HCT116 (cell line): ENCODE measurements around the gene SLC8A1. TPM values are rescaled to one million over a fixed set of nuclear protein-coding genes. Genes with fewer than 3 reads are reported as not detected.

Experiments
- ATAC-seq: fragments of 200-7000 bp; cut with Tn5 transposase; 2 replicates; pipeline ENCODE4 v1.9.1; 2020; ENCODE audit warnings: mild to moderate bottlenecking, moderate library complexity
- BruUV-seq: library from RNA; stranded (reverse); fragments of 400-500 nt; replicated peaks from 2 replicates; lab custom pipeline; 2021; lab: Mats Ljungman, UMichigan
- CTCF ChIA-PET: fragments of 300-600 bp; sonication (Branson Sonifier 250); formaldehyde crosslinking; loops from one replicate; lab custom pipeline; 2021; ENCODE audit warnings: antibody characterized with exemption; lab: Charles Lee
- POLR2A ChIA-PET: fragments of 300-600, 350-600 bp; sonication (Branson Sonifier 250); formaldehyde crosslinking; loops from one replicate; lab custom pipeline; 2021; ENCODE audit warnings: antibody characterized with exemption; lab: Charles Lee
- RAD21 ChIA-PET, 2 experiments: fragments of 300-600 bp; sonication (Branson Sonifier 250); formaldehyde crosslinking; loops; one replicate each; lab custom pipeline; 2023; ENCODE audit warnings: low total read pairs in 2 of 2; ENCODE audit not compliant: uncharacterized antibody in 2 of 2, unreplicated experiment in 2 of 2, low non-redundant PET in 1 of 2; lab: Charles Lee
- DNase-seq: peaks from one replicate; pipeline ENCODE4 v3.0.0-alpha.2; 2010; ENCODE audit warnings: low read depth, low spot score
- H2AFZ ChIP-seq: fragments of 200-600 bp; shearing (Covaris generic), sonication (generic); 2 replicates; pipeline ENCODE4 v1.6.1; 2017; ENCODE audit warnings: low read depth, mixed run types, mixed read lengths, antibody characterized with exemption, low read length; ENCODE audit not compliant: poor library complexity, severe bottlenecking
- H3K27ac ChIP-seq: 2 replicates; pipeline ENCODE4 v1.5.1; 2012; ENCODE audit warnings: low read depth, low read length
- H3K27me3 ChIP-seq: fragments of 200-600 bp; sonication (generic); 2 replicates; pipeline ENCODE4 v1.6.1; 2016; ENCODE audit warnings: mixed run types, low read length, mixed read lengths; ENCODE audit not compliant: insufficient read depth
- H3K36me3 ChIP-seq, 2 experiments: fragments of 200-500 bp in 1 of 2; fragments of 200-600 bp in 1 of 2; sonication (Bioruptor generic) in 1 of 2; sonication (generic) in 1 of 2; 2 replicates each; pipeline versions ENCODE4 v1.5.1 to v1.6.1; 2014 to 2016; ENCODE audit warnings: low read length in 2 of 2, inconsistent platforms in 1 of 2, mixed read lengths in 1 of 2, mixed run types in 1 of 2; ENCODE audit not compliant: insufficient read depth in 2 of 2, control insufficient read depth in 1 of 2
- H3K4me1 ChIP-seq, 2 experiments: fragments of 200-600 bp in 1 of 2; sonication (generic) in 1 of 2; 2 replicates each; pipeline versions ENCODE4 v1.5.1 to v1.6.1; 2012 to 2017; ENCODE audit warnings: low read length in 2 of 2, inconsistent platforms in 1 of 2, mild to moderate bottlenecking in 1 of 2, mixed read lengths in 1 of 2, mixed run types in 1 of 2, moderate library complexity in 1 of 2; ENCODE audit not compliant: insufficient read depth in 2 of 2, control insufficient read depth in 1 of 2
- H3K4me2 ChIP-seq: fragments of 200-600 bp; sonication (generic); 2 replicates; pipeline ENCODE4 v1.6.1; 2017; ENCODE audit warnings: mixed run types, low read length, mixed read lengths
- H3K4me3 ChIP-seq, 2 experiments: fragments of 200-600 bp in 1 of 2; sonication (generic) in 1 of 2; replicated peaks in 1 of 2; 2 replicates each; pipeline ENCODE4 v1.5.1; 2011 to 2016; ENCODE audit warnings: low read length in 2 of 2, control low read depth in 1 of 2, low read depth in 1 of 2, mild to moderate bottlenecking in 1 of 2, mixed read lengths in 1 of 2, mixed run types in 1 of 2
- H3K79me2 ChIP-seq: fragments of 200-600 bp; sonication (generic); 2 replicates; pipeline ENCODE4 v1.6.1; 2017; ENCODE audit warnings: mild to moderate bottlenecking, mixed run types, low read length, moderate library complexity, mixed read lengths; ENCODE audit not compliant: insufficient read depth
- H3K9ac ChIP-seq: fragments of 200-600 bp; sonication (generic); 2 replicates; pipeline ENCODE4 v1.6.1; 2016; ENCODE audit warnings: low read length, mixed read lengths
- H3K9me2 ChIP-seq: fragments of 200-600 bp; sonication (generic), shearing (Covaris generic); 2 replicates; pipeline ENCODE4 v1.6.1; 2017; ENCODE audit warnings: mixed run types, mild to moderate bottlenecking, moderate library complexity; ENCODE audit not compliant: insufficient read depth
- H3K9me3 ChIP-seq, 2 experiments: fragments of 200-500 bp in 1 of 2; fragments of 200-600 bp in 1 of 2; sonication (Bioruptor generic) in 1 of 2; sonication (generic) in 1 of 2; 2 replicates each; pipeline ENCODE4 v1.6.1; 2014 to 2017; ENCODE audit warnings: low read length in 2 of 2, mixed read lengths in 2 of 2, inconsistent platforms in 1 of 2, low read depth in 1 of 2, mild to moderate bottlenecking in 1 of 2, mixed run types in 1 of 2, moderate library complexity in 1 of 2; ENCODE audit not compliant: control insufficient read depth in 1 of 2, insufficient read depth in 1 of 2
- H4K20me1 ChIP-seq: fragments of 200-600 bp; sonication (generic), shearing (Covaris generic); 2 replicates; pipeline ENCODE4 v1.6.1; 2017; ENCODE audit warnings: mixed run types, mild to moderate bottlenecking, moderate library complexity; ENCODE audit not compliant: insufficient read depth
- CBX3 ChIP-seq: IDR thresholded peaks from 2 replicates; pipeline ENCODE4 v1.6.1; 2012; ENCODE audit warnings: low read depth
- EZH2 ChIP-seq: fragments of 200-600 bp; sonication (generic); IDR thresholded peaks from 2 replicates; pipeline ENCODE4 v1.6.1; 2017; ENCODE audit warnings: antibody characterized with exemption, mixed run types
- JUND ChIP-seq: IDR thresholded peaks from 2 replicates; pipeline ENCODE4 v1.6.1; 2012
- SIN3A ChIP-seq: IDR thresholded peaks from 2 replicates; pipeline ENCODE4 v1.6.1; 2012; ENCODE audit warnings: low read depth
- TCF7L2 ChIP-seq: IDR thresholded peaks from 2 replicates; pipeline ENCODE4 v1.7.0; 2011; ENCODE audit warnings: borderline replicate concordance, inconsistent platforms; ENCODE audit not compliant: insufficient read depth, insufficient read length; ENCODE audit errors: extremely low read depth
- YY1 ChIP-seq: IDR thresholded peaks from 2 replicates; pipeline ENCODE4 v1.6.1; 2011; ENCODE audit warnings: low read length, low read depth, moderate library complexity, mild to moderate bottlenecking; ENCODE audit not compliant: insufficient replicate concordance; ENCODE audit errors: extremely low read depth
- ZBTB33 ChIP-seq: IDR thresholded peaks from 2 replicates; pipeline ENCODE4 v1.6.1; 2011; ENCODE audit warnings: mild to moderate bottlenecking, low read length, moderate library complexity; ENCODE audit not compliant: insufficient replicate concordance; ENCODE audit errors: extremely low read depth
- ZNF274 ChIP-seq: fragments of 200-500 bp; sonication (Bioruptor generic); IDR thresholded peaks from 2 replicates; pipeline ENCODE4 v1.6.1; 2014; ENCODE audit warnings: mild to moderate bottlenecking, low read depth, low read length, inconsistent platforms
- intact Hi-C: fragments of 100-400 bp; cut with micrococcal nuclease; formaldehyde crosslinking; loops from 2 replicates; pipeline ENCODE4 v1.10.0; 2022
- total RNA-seq: library from RNA; stranded (reverse); gene quantifications from one replicate; pipeline ENCODE4 v1.2.1, GENCODE V29; 2021; ENCODE audit not compliant: unreplicated experiment
- TF ChIP-seq, protein P1 (sequence below): IDR thresholded peaks from 2 replicates; pipeline ENCODE4 v1.6.1; 2012

The SLC8A1 gene
- total RNA-seq, 1 experiment from 2014 or later = 0.07 TPM

DNA sequence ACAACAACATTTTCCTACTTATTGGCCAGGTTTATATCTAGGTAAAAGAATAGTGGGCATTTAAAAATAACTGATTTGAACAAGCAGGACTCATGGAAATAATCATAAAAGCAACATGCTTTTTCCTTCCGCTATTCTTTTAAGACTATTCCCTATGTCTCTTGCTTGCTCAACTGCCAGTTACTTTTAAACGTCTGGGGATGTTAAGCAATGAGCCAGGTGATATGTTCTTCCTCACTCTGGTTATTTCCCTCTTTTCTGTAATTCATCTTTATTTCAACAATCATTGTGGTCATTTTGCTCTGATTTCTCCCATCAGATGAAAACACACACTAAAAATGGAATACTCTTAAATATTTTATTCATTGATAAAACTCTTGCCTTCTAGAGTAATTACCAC is 33.4 kb upstream of the SLC8A1 start:
- H3K27ac ChIP-seq = no peak overlapping the region
- H4K20me1 ChIP-seq = no peaks in the 10 kb centered on the region
- no peaks in the 10 kb centered on the region for H3K9me3 ChIP-seq
- no peak overlapping the region for H3K9ac ChIP-seq
- H3K4me2 ChIP-seq = no peak overlapping the region
- ChIA-PET CTCF (no interaction called here), RAD21 (no interaction called here)
- H3K9me2 ChIP-seq = no peaks in the 10 kb centered on the region
- no TSS peak for BruUV-seq
- H3K79me2 ChIP-seq = no peaks in the 10 kb centered on the region
- intact Hi-C loops = loop anchor here (5.0 kb wide), 1 partner anchor 573 kb away; no protein-coding TSS in a partner anchor
- no peaks in the 10 kb centered on the region for H3K36me3 ChIP-seq
- peaks cover 3% of the 10 kb centered on the region; the same call in 1 of the 2 replicates for H3K27me3 ChIP-seq
- DNase-seq (no peak), ATAC-seq (no peak)
- TF ChIP-seq ZBTB33 = no peak
- no peak for TF ChIP-seq ZNF274
- TF ChIP-seq SIN3A = no peak
- no peak for TF ChIP-seq CBX3
- TF ChIP-seq TCF7L2 = no peak
- TF ChIP-seq YY1 = no peak
- TF ChIP-seq EZH2 = no peak
- TF ChIP-seq, protein P1, sequence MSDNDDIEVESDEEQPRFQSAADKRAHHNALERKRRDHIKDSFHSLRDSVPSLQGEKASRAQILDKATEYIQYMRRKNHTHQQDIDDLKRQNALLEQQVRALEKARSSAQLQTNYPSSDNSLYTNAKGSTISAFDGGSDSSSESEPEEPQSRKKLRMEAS = no peak
- TF ChIP-seq JUND = no peak
- TF ChIP-seq, all 23 proteins: peak for 0
- POLR2A ChIA-PET = no interaction called here
- no peaks in the 10 kb centered on the region for H3K4me1 ChIP-seq
- H3K4me3 ChIP-seq = no peak overlapping the region
- H2AFZ ChIP-seq = no peak overlapping the region
